HepG2 (cell line): Measurements from ENCODE around the gene PIEZO2. TPM values are rescaled to one million over a fixed set of nuclear protein-coding genes. Genes with fewer than 3 reads are reported as not detected.

Experiments
- ATAC-seq: fragments of 200-7000 bp; cut with Tn5 transposase; 3 replicates; pipeline ENCODE4 v1.9.1; 2020; ENCODE audit warnings: mild to moderate bottlenecking, moderate library complexity
- BruUV-seq: library from RNA; stranded (reverse); fragments of 400-500 nt; replicated peaks from 2 replicates; lab custom pipeline; 2021; lab: Mats Ljungman, UMichigan
- CTCF ChIA-PET: fragments of 300-600 bp; formaldehyde crosslinking; extraction: SDS; loops from one replicate; lab custom pipeline; 2021; ENCODE audit warnings: low total read pairs, inconsistent platforms, low intra/inter-chr PET ratio; lab: Yijun Ruan, JAX
- POLR2A ChIA-PET: fragments of 350-600 bp; sonication (Branson Sonifier 250); formaldehyde crosslinking; loops from one replicate; lab custom pipeline; 2020; ENCODE audit warnings: antibody characterized with exemption, inconsistent platforms; lab: Yijun Ruan, JAX
- DNase-seq: peaks from one replicate; pipeline ENCODE4 v3.0.0-alpha.2; 2015; ENCODE audit warnings: low spot score
- FAIRE-seq: peaks from 3 replicates; lab custom pipeline; 2011; peaks lifted over from hg19 to GRCh38; lab: Jason Lieb, UNC
- H2AFZ ChIP-seq: one replicate; pipeline ENCODE4 v1.6.1; 2011; ENCODE audit warnings: low read length, inconsistent platforms
- H3K27ac ChIP-seq: fragments of 300-600 bp; 3 replicates; pipeline ENCODE4 v1.8.0; 2011; ENCODE audit warnings: mixed run types, mild to moderate bottlenecking, mixed read lengths, low read length, inconsistent platforms; ENCODE audit not compliant: insufficient read depth; ENCODE audit errors: extremely low read length
- H3K27me3 ChIP-seq, 2 experiments: fragments of 200-600 bp in 1 of 2; 2 replicates in 1 of 2; 3 replicates in 1 of 2; pipeline versions ENCODE4 v1.6.0 to v1.8.0; 2011; ENCODE audit warnings: low read length in 2 of 2, mild to moderate bottlenecking in 2 of 2, moderate library complexity in 2 of 2, inconsistent platforms in 1 of 2; ENCODE audit not compliant: insufficient read depth in 2 of 2, control insufficient read depth in 1 of 2
- H3K36me3 ChIP-seq, 2 experiments: fragments of 200-600 bp in 1 of 2; replicated peaks in 1 of 2; 2 replicates in 1 of 2; 3 replicates in 1 of 2; pipeline versions ENCODE4 v1.5.1 to v1.8.0; 2011; ENCODE audit warnings: low read length in 2 of 2, inconsistent platforms in 1 of 2; ENCODE audit not compliant: insufficient read depth in 2 of 2, control insufficient read depth in 1 of 2
- H3K4me1 ChIP-seq: 2 replicates; pipeline ENCODE4 v1.5.1; 2012; ENCODE audit warnings: low read length, inconsistent platforms; ENCODE audit not compliant: insufficient read depth
- H3K4me2 ChIP-seq: 2 replicates; pipeline ENCODE4 v1.6.0; 2011; ENCODE audit warnings: low read depth, low read length, inconsistent platforms
- H3K4me3 ChIP-seq, 3 experiments: fragments of 200-600 bp in 1 of 3; sonication (generic), shearing (Covaris generic) in 1 of 3; replicated peaks in 1 of 3; 2 replicates each; pipeline ENCODE4 v1.5.1; 2011 to 2016; ENCODE audit warnings: low read length in 3 of 3, inconsistent platforms in 2 of 3, low read depth in 2 of 3, mild to moderate bottlenecking in 2 of 3, control low read depth in 1 of 3, mixed read lengths in 1 of 3; ENCODE audit not compliant: insufficient read depth in 1 of 3
- H3K79me2 ChIP-seq: one replicate; pipeline ENCODE4 v1.6.1; 2011; ENCODE audit warnings: low read length, inconsistent platforms; ENCODE audit not compliant: insufficient read depth
- H3K9ac ChIP-seq: 2 replicates; pipeline ENCODE4 v1.6.0; 2011; ENCODE audit warnings: mild to moderate bottlenecking, low read depth, low read length, inconsistent platforms; ENCODE audit not compliant: insufficient read depth
- H3K9me3 ChIP-seq: 2 replicates; pipeline ENCODE4 v1.5.1; 2012; ENCODE audit warnings: mild to moderate bottlenecking, low read length
- H4K20me1 ChIP-seq: 2 replicates; pipeline ENCODE4 v1.6.0; 2011; ENCODE audit warnings: inconsistent platforms, mild to moderate bottlenecking, low read length, moderate library complexity; ENCODE audit not compliant: insufficient read depth
- CREB3 ChIP-seq: sonication (generic); formaldehyde crosslinking; IDR thresholded peaks from 2 replicates; pipeline ENCODE4 v1.5.0; 2020; ENCODE audit warnings: missing genetic modification reagents
- KLF13 ChIP-seq: sonication (generic); formaldehyde crosslinking; IDR thresholded peaks from 2 replicates; pipeline ENCODE4 v1.4.0; 2020; ENCODE audit warnings: mild to moderate bottlenecking, missing genetic modification reagents
- NFAT5 ChIP-seq: sonication (generic); formaldehyde crosslinking; IDR thresholded peaks from 2 replicates; pipeline ENCODE4 v1.4.0; 2020; ENCODE audit warnings: missing genetic modification reagents
- PHF20 ChIP-seq: sonication (generic); formaldehyde crosslinking; IDR thresholded peaks from 2 replicates; pipeline ENCODE4 v1.5.0; 2020; ENCODE audit warnings: mild to moderate bottlenecking, missing genetic modification reagents
- PRMT3 ChIP-seq: sonication (generic); formaldehyde crosslinking; IDR thresholded peaks from 2 replicates; pipeline ENCODE4 v1.8.1; 2022; ENCODE audit warnings: low read depth, mild to moderate bottlenecking, moderate library complexity, missing genetic modification reagents, borderline replicate concordance
- RFX3 ChIP-seq: IDR thresholded peaks from 2 replicates; pipeline ENCODE4 v1.6.1; 2016; ENCODE audit warnings: missing biosample characterization, missing genetic modification reagents
- SMAD1 ChIP-seq: sonication (generic); formaldehyde crosslinking; IDR thresholded peaks from 2 replicates; pipeline ENCODE4 v1.4.0; 2020; ENCODE audit warnings: missing genetic modification reagents, low read depth, mild to moderate bottlenecking, borderline replicate concordance
- ZFP37 ChIP-seq: sonication (generic); formaldehyde crosslinking; IDR thresholded peaks from 2 replicates; pipeline ENCODE4 v1.4.0; 2020; ENCODE audit warnings: missing genetic modification reagents, borderline replicate concordance
- ZFYVE20 ChIP-seq: sonication (generic); formaldehyde crosslinking; IDR thresholded peaks from 2 replicates; pipeline ENCODE4 v1.8.0; 2023; ENCODE audit warnings: low read depth, mild to moderate bottlenecking, moderate library complexity, missing genetic modification reagents, borderline replicate concordance
- ZNF740 ChIP-seq: sonication (generic); formaldehyde crosslinking; IDR thresholded peaks from 2 replicates; pipeline ENCODE4 v1.4.0; 2020; ENCODE audit warnings: missing genetic modification reagents
- ZNF761 ChIP-seq: sonication (generic); formaldehyde crosslinking; conservative IDR thresholded peaks from 2 replicates; pipeline ENCODE4 v1.4.0; 2020; ENCODE audit warnings: mild to moderate bottlenecking, missing genetic modification reagents
- WGBS: methylation state at CpG from one replicate; pipeline ENCODE4 v1.1.6; 2017; ENCODE audit warnings: low lambda C conversion rate; 5-methylcytosine and 5-hydroxymethylcytosine counted together
- in situ Hi-C: cut with HindIII; loops from 2 replicates; pipeline ENCODE4 v1.10.0; 2017; ENCODE audit warnings: low pct_unique_long_range_greater_than_20kb; ENCODE audit not compliant: extremely low pct_ligation_motif_present
- intact Hi-C: fragments of 100-400 bp; cut with micrococcal nuclease; formaldehyde crosslinking; loops from one replicate; pipeline ENCODE4 v1.10.0; 2022; ENCODE audit not compliant: unreplicated experiment
- polyA plus RNA-seq, 8 experiments: library from polyadenylated mRNA; depleted of rRNA in 3 of 8; stranded (reverse) in 7 of 8; unstranded in 1 of 8; fragments of >200 nt; fragmentation: Illumina TruSeq in 4 of 8; extraction: Trizol in 4 of 8; gene quantifications; 2 replicates each; pipeline versions ENCODE4 v1.2.1 to v1.2.3, GENCODE V29; 2011 to 2016; ENCODE audit warnings: low read depth in 4 of 8, missing spikeins in 1 of 8, mixed read lengths in 1 of 8; ENCODE audit not compliant: insufficient read depth in 1 of 8
- total RNA-seq, 5 experiments: library from RNA; depleted of rRNA; stranded (reverse); fragments of >200 nt; fragmentation: Illumina TruSeq; extraction: Trizol; gene quantifications; 2 replicates each; pipeline ENCODE4 v1.2.3, GENCODE V29; 2016; ENCODE audit warnings: low read depth in 1 of 5

PIEZO2 gene
- total and polyA plus RNA-seq, 2 of the 13 experiments (the other 11 are each of a cell fraction or from before 2014, with no cell fraction given): 15.2 to 27.2 TPM

GRCh38 chr18:11089931-11090715 lies 59.2 kb downstream of the PIEZO2 start:
- H3K4me3 ChIP-seq: no peak overlapping the region
- H3K4me1 ChIP-seq: no peaks in the 10 kb centered on the region
- H3K27ac ChIP-seq: no peak overlapping the region
- no TSS peak for BruUV-seq
- H3K27me3 ChIP-seq: no peaks in the 10 kb centered on the region
- in situ Hi-C loops: no loop called here
- H3K9ac ChIP-seq: no peak overlapping the region
- POLR2A ChIA-PET: no interaction called here
- ATAC-seq (no peak), DNase-seq (no peak), FAIRE-seq (no peak)
- no peak for TF ChIP-seq PRMT3 (CRISPR knock-in tag)
- TF ChIP-seq KLF13 (CRISPR knock-in tag): no peak
- no peak for TF ChIP-seq CREB3 (CRISPR knock-in tag)
- TF ChIP-seq RFX3 (CRISPR knock-in tag): no peak
- TF ChIP-seq ZFP37 (CRISPR knock-in tag): no peak
- TF ChIP-seq ZFYVE20 (CRISPR knock-in tag): no peak
- TF ChIP-seq PHF20 (CRISPR knock-in tag): no peak
- no peak for TF ChIP-seq SMAD1 (CRISPR knock-in tag)
- TF ChIP-seq ZNF761 (CRISPR knock-in tag): no peak
- TF ChIP-seq ZNF740: no peak
- TF ChIP-seq NFAT5 (CRISPR knock-in tag): no peak
- CTCF ChIA-PET: no interaction called here
- H3K79me2 ChIP-seq: no peaks in the 10 kb centered on the region
- no peaks in the 10 kb centered on the region for H3K9me3 ChIP-seq
- no peaks in the 10 kb centered on the region for H3K36me3 ChIP-seq
- 78% methylated on average over 9 of the region's 9 CpGs for WGBS
- no peak overlapping the region for H2AFZ ChIP-seq
- intact Hi-C loops: no loop called here
- no peak overlapping the region for H3K4me2 ChIP-seq
- H4K20me1 ChIP-seq: no peaks in the 10 kb centered on the region
